GM18499 (cell line): ENCODE measurements around the gene PCLAF.
A peak's percentile ranks its signal among the peaks of the same experiment; 100 is the strongest.
"Not testable (repeated sequence)": the region's sequence is repeated elsewhere in the genome, so short reads cannot be mapped to it uniquely, and the experiment has no call there.

Experiments
- ATAC-seq: cut with Tn5 transposase; IDR thresholded peaks from one replicate; pipeline ENCODE4 v1.9.1; 2021; ENCODE audit warnings: moderate number of reproducible peaks; ENCODE audit not compliant: insufficient read depth, unreplicated experiment

The PCLAF gene, protein sequence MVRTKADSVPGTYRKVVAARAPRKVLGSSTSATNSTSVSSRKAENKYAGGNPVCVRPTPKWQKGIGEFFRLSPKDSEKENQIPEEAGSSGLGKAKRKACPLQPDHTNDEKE

DNA sequence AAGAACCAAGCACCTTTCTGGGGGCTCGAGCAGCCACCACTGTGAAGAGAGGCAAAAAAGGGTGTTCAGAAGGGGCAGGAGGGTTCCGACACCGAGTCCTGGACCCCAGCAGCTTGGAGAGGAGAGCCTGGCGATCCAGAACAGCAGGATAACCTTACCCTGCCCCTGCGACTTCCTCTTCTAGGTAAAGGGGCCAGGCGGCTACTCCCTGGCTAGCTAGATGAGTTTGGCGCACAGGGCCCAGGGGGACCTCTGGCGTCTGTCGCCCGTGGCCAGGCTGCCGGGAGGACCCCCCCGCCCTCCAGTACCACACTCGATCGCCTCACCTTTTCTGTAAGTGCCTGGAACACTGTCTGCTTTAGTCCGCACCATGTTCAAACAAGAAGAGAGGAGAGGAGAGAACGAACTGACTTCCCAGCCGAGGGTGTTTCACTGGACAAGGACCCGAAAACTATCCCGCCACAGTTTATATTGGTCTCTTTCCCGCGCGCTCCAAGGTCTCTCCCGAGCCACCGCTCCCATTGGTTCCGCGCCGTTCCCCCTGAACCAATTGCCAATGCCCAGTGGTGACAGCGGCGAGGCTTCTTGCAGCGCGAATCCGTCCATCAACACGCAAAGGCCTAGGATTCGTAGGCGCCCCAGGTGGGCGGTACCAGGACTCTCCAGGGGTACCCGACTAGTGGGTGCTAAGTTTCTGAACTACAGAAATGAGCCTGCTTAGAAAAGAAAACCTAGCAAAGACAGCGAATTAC lies at the start of gene PCLAF:
PCLAF (minus strand) TSS at position 442 of the 752 bp plus-strand sequence; CDS start at position 372, 70 bp downstream.
- ATAC-seq = peak; percentile 74

DNA sequence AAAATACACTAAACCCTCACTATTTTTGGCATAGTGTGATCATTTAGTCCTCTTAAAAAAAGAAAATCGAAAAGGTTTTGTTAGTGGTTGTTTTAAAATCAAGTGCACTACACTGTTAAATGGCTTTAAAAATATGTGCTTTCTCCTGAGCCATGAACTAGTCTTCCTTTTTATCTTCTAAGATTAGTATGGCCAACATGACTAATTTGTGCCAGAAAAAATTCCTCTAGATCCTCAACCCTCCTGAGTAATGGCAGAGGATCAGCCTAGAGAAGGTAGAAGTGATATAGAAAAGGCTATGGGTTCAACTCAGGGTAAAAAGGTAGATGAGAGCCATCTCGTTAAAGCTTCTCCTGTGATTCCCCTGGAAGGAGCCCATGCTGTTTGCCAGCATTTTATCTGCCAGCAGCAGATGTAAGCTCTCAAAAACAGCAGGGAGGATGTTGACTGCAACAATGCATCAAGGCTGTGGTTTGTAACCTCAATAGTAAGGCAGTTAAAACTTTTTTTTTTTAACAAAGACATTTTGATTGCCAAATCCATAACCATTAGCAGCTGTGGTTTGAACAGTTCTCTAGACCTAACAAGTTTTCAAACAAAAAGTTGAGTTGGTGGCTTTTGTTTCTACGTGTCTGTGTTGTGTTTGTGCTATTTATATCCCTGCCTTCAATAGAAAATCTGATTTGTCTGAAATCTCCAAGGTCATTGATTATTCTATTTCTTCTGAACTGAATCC lies 48.9 kb upstream of the PCLAF start:
- no peak for ATAC-seq

DNA sequence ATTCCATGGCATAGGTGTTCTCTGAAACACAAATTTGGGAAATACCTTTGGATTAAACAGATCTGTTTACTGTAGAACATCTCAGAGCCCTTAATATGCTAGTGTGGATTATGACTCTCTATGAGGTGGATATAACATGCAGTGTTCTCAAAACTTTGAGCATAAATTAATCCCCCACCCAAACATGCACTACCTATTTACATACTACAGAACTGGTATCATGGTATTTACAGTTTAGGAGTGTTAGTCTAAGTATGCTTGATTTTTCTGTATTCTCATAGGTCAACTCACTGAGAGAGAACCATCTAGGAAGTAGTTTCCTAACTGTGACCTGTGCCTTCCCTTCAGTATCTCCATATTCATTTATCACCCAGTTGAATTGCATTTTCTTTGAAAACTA lies 48.2 kb upstream of the PCLAF start:
- ATAC-seq = no peak

DNA sequence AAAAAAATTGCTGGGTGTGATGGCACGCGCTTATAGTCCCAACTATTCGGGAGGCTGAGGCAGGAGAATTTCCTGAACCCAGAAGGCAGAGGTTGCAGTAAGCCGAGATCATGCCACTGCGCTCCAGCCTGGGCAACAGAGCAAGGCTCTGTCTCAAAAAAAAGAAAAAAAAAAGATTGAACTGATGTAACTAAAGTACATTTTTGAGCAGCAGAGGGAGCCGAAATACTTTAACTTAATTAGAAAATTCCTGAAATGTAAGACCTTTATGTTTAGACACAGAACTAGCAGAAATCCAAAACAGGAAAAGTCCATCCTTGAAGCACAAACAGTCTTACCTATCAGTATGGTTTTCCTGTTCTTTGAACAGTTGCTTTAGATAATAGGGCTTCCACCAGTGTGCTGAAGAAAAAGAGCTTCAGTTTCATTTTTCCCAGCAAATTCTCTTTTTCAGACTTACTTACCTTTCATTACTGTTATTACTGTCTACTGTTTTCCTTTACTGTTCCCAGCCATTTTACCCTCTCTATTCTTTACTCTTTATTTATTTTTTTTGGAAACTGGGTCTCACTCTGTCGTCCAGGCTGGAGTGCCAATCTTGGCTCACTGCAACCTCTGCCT lies 45.7 kb upstream of the PCLAF start:
- no peak for ATAC-seq

DNA sequence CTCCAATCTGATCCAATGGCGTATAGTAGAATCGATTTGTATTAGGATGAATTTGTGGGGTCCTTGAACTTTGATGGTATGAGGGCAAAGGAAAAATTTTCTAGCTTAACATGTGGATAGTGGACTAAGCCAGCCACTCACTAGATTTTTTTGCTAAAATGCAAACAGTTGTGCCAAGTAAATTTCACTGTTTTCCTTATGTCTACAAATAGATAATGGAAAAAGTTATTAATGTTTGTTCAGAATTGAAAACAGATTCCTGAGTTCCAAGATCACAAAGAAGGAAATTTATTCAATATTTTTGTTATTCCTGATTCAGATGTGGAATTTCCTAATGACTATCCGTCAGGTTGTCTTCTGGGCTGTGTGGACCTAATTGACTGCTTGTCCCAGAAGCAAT lies 44.0 kb upstream of the PCLAF start:
- ATAC-seq = no peak

DNA sequence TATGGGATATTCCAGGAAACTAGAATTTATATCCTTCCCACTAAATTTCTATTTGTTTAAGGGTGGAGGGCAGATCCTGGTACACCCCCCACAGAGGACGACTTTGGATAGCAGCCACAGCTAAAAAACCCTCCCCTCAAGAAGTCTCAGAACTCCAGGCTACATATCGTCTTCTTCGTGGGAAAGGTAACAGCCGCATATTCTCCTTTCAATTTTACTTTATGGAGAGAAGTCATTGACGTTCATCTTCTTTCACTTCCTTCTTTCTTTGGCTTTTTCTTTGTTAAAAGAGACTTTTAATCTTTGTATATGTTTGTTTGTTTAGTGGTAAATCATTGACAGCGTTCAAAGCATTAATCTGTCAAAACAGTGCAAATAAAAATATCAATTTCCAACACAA lies 42.7 kb upstream of the PCLAF start:
- ATAC-seq = no peak

DNA sequence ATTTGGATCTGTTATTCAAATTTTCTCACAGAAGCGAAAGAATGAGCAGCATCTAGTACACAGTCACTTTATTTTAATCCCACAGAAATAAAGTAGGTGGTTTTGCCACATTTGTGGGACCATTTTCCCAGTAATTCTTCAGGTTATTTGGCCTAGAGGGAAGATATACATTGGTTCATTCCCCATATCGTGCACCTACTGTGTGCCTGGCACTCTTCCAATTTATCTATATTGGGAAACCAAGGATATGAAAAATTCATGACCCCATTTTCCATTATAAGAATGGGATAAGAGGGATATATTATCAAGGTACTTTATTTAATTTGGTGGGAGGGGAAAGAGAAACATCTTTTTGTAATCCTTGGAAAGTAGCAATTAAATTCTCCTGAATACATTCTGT lies 41.5 kb upstream of the PCLAF start:
- ATAC-seq = no peak

DNA sequence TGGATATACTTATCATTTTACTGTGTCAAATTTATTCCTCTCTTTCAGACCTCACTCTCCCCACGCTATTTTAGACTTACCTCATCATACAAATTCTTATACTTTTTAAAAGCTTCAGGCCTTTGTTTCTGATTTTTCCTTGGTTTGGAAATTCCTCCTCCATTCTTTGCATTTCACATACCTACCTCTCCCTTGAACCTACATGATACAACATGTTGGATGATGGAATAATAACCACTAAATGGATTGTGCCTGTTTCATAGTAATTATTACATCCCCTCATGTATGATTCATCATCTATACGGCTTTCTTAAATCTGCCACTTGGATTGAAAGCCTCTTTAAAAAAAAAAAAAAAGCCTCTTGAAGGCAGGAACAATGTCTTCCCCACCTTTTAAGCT lies 31.0 kb upstream of the PCLAF start:
- no peak for ATAC-seq

DNA sequence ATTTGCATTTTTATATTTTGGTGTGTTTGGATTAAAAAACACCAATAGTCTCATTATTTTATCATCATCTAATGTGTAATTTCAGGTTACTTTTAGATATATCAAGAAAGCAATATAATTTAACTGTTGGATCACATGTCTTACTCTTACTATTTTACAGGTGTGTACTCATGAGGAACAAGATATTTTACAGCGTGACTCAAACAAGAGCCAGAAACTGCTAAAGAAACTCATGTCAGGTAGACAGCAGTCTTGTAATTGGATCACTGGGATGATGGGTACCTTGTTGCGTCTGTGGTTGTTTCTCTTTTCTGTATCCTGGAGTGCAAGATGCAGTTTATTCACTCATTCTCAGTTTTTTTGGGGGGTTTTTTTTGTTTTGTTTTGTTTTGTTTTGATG lies 19.3 kb upstream of the PCLAF start:
- ATAC-seq = no peak

DNA sequence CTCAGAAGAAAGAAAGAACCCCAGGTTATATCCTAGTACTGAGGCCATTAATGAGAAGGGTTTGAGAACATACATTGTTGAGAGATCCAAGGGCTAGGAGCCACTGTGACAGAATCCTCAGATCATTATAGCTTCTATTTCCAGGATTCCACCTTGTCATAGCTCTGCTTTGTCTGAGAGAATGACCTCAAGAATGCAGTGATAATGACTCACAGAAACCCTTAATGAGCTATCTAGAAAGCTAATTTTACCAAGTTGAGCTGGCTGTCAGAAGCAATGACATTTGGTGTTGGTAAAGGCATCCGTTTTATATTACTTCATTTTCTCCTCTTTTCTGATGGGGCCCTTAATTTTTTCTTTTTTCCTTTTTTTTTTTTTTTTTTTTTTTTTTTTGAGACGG lies 17.3 kb upstream of the PCLAF start:
- ATAC-seq = no peak

DNA sequence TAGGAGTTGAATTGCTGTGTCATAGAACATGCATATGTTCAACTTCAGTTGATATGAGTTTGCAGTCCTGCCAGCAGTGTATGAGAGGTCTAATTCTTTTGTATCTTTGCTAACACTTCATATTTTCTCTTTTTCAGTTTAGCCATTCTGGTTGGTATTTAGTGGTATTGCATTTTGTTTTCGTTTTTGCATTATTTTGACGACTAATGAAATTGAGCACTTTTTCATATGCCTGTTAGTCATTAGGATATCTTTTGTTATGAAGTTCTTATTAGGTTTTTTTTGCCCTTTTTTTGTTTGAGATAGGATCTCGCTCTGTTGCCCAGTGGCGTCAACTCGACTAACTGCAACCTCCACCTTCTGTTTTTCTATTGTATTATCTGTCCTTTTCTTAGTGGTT lies 15.5 kb upstream of the PCLAF start:
- no peak for ATAC-seq

DNA sequence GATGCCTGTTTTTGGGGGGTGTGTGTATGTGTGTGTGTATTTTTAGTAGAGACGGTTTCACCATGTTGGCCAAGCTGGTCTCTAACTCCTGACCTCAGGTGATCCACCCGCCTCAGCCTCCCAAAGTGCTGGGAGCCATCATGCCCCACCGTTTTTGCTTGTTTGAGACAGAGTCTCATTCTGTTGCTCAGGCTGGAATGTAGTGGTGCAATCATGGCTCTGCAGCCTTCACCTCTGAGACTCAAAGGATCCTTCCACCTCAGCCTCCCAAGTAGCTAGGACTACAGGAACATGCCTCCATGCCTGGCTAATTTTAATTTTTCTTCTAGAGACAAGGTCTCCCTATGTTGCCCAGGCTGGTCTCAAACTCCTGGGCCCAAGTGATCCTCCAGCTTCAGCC lies 11.2 kb upstream of the PCLAF start:
- not testable (repeated sequence) for ATAC-seq

DNA sequence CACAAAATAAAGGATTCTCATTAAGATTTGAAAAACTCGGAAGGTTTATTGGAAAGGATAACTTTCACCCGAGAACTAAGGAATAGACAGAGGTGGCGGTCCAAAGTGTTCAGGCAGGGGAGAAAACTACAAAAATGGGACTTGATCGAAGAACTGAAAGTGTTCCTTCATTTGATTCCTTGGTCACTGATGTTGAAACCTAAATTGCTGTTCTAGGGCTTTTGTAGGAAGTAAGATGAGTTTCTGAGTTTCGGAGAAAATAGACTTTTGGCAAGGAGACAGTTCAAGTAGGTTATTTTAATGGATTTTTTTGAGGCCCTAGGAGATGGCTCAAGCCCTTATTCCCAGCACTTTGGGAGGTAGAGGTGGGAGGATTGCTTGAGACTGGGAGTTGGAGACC lies 7.8 kb upstream of the PCLAF start:
- ATAC-seq = no peak

DNA sequence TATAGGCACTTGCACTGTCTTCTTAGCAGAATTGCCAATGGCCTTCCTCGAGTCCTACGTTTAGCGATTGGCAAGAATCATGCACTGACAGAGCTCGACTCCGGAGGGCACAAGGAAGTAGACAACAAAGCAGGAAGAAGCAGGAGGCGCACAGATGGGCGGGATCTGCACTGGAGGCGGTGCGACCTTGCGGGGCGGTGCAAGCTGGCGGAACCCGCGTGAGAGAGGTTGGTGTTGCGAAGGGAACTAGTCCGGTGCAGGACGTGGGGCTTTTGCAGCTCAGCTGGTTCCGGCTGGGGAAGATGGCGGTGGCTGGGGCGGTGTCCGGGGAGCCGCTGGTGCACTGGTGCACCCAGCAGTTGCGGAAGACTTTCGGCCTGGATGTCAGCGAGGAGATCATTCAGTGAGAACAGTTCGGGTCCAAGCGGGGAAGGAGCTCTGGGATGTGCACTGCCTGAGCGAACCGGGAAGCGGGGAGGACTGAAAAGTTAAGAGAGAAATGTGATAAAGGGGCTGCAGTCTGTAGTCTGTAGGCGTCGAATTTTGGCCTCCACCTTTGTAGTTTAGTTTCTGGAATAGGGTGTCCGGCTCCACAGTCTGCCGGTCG lies 6.4 kb upstream of the PCLAF start, which contains the start of gene TRIP4:
TRIP4 (plus strand) TSS at position 275 of the 607 bp plus-strand sequence; CDS start at position 303, 28 bp downstream.
- peak; percentile 84 for ATAC-seq

DNA sequence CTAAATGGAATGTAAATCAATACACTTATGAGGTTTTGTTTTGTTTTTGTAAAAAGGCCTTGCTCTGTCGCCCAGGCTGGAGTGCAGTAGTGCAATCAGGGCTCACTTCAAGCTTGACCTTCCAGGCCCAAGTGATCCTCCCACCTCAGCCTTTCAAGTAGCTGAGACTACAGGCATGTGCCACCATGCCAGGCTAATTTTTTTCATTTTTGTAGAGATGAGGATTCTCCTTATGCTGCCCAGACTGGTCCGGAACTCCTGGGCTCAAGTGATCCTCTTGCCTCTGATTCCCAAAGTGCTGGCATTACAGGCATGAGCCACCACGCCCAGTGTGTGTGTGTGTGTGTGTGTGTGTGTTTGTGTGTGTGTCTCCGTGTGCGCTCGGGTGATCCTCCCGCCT lies 5.0 kb upstream of the PCLAF start:
- no peak for ATAC-seq

DNA sequence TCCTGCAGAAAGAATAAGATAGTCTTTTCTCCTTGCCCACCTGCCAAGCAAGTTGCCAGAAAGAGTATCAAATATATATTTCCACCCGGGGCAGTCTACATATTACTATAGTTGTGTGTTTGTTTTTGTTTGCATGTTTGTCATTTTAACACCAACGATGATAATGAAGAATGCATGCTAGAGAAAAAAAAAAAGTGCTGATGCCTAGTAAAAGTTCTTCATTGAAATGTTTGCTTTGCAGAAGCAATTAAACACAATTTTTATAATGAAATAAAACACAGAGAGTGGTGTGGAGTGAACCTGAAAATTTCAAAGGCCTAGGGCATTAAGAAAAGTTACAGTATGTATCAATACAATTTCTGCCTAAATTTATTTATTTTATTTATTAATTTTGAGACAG lies 2.5 kb upstream of the PCLAF start:
- no peak for ATAC-seq

DNA sequence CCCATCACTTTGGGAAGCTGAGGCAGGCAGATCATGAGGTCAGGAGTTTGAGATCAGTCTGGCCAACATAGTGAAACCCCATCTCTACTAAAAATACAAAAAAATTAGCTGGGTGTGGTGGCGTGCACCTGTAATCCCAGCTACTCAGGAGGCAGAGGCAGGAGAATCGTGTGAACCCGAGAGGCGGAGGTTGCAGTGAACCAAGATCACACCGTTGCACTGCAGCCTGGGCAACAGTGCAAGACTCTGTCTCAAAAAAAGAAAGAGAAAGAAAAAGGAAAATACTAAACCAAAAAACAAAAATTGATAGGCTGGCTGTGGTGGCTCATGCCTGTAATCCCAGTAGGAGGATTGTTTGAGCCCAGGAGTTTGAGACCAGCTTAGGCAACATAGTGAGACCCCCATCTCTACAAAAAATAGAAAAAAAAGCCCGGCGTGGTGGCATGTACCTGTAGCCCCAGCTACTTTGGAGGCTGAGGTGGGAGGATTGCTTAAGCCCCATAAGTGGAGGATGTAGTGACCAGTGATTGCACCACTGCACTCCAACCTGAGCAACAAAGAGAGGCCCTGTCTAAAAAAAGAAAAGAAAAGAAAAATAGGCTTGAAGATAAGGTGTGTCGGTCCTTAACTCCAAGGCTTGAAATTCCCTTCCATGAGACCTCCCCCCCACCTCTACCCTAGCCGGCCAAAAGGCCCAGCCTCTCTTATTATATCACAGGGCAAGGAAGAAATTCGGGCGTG lies 941 bp downstream of the PCLAF start:
- not testable (repeated sequence) for ATAC-seq

DNA sequence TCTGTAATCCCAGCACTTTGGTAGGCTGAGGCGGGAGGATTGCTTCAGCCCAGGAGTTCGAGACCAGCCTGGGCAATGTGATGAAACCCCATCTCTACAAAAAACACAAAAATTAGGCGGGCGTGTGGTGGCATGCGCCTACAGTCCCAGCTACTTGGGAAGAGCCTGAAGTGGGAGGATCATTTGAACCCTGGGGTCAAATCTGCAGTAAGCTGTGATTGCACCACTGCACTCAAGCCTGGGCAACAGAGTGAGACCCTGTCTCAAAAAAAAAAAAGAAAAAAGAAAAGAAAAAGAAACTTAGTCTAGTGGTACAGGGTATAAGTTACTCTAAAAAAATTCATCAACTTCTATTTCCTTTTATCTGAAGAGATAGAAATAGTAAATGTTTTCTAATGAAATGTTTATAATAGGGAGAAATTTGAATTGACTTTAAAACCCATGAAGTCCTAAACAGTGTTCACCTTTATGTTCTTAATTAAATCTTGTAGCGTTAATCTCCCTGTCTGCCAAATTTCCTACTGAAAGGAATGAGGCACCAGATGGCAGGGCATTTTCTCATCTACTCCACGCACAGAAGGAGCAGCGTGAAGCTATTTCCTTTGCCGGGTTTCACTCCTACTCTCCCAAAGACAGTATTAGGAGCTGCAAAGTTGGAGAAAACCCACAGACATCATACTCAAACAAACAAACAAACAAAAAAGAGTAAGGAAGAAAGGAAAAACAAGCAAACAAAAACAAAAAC lies 1.9 kb downstream of the PCLAF start:
- no peak for ATAC-seq

DNA sequence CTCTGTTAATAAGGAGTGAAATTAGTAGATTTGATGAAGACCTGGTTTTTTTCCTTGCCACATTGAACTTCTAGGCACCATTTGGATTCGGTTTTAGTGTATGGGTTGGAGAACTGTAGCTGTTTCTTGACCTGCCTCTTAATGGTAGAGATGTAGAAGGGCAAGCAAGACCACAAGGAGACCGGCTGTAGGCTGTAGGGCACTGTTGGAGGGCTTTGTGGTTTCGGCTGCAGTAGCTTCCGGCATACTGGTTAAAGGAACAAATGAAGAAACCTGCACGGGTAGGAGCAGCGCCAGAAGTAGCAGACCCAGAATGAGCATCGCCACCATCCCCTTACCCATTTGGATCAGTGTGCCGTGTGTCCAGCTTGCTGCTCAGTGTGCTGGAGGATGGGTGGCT lies 7.9 kb downstream of the PCLAF start:
- no peak for ATAC-seq
